Epithelial cell of esophagus (primary cell): ENCODE results near the gene TOX3.

ENCODE experiments used
- DNase-seq: peaks from one replicate; pipeline ENCODE4 v3.0.0; 2010; ENCODE audit warnings: low read depth
- H3K4me3 ChIP-seq: 2 replicates; pipeline ENCODE4 v1.5.1; 2011; ENCODE audit warnings: mild to moderate bottlenecking, low read length, control low read depth
- TF ChIP-seq, protein P1 (sequence below): IDR thresholded peaks from 2 replicates; pipeline ENCODE4 v1.5.1; 2011; ENCODE audit warnings: low read depth, mild to moderate bottlenecking, low read length, control low read depth, inconsistent platforms; ENCODE audit not compliant: insufficient read depth; ENCODE audit errors: missing control alignments

The TOX3 gene

DNA sequence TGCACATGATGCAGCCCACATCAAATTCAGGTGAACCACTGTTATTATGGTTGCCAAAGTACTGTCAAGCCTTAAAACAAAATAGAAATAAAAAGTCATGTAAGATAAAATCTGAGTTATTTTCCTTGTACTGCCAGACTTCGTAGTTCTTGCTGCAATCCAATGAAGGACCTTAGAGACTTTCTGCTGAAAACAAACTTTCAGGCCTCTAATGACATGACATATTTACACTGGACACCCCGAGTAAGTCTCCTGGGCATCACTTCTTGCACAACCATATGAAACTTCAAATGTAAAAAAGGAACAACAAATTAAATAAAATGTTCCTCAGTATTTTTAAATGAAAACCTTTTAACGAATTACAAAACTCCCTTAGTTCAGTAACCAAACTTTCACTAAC, 66.7 kb downstream of the TOX3 start:
- DNase-seq: no peak
- H3K4me3 ChIP-seq: no peak overlapping the region
- TF ChIP-seq, protein P1, sequence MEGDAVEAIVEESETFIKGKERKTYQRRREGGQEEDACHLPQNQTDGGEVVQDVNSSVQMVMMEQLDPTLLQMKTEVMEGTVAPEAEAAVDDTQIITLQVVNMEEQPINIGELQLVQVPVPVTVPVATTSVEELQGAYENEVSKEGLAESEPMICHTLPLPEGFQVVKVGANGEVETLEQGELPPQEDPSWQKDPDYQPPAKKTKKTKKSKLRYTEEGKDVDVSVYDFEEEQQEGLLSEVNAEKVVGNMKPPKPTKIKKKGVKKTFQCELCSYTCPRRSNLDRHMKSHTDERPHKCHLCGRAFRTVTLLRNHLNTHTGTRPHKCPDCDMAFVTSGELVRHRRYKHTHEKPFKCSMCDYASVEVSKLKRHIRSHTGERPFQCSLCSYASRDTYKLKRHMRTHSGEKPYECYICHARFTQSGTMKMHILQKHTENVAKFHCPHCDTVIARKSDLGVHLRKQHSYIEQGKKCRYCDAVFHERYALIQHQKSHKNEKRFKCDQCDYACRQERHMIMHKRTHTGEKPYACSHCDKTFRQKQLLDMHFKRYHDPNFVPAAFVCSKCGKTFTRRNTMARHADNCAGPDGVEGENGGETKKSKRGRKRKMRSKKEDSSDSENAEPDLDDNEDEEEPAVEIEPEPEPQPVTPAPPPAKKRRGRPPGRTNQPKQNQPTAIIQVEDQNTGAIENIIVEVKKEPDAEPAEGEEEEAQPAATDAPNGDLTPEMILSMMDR: no peak

- DNase-seq: no peak
- TF ChIP-seq, protein P1: no peak
- no peak overlapping the region for H3K4me3 ChIP-seq
Measured at GRCh38 chr16:52476111-52476510, 70.8 kb downstream of the TOX3 start.

DNA sequence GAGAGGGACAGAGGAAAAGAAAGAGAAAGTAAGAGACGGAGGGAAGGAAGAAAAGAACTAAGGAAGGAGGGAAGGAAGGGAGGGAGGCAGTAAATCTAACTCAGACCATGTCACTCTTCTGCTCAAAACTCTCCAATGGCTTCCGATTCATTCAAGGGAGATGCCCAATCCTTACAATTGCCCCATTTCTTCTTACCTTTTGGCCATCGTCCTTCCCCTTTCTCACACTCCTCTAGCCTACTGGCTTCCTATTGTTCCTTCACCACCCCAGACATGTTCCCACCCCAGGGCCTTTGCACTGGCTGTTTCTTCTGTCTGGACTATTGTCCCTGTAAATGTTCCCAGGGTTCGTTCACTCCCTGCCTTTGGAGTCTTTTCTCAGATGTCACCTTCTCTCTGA, 72.3 kb downstream of the TOX3 start:
- TF ChIP-seq, protein P1: no peak
- no peak for DNase-seq
- no peak overlapping the region for H3K4me3 ChIP-seq

- DNase-seq: no peak
- no peak overlapping the region for H3K4me3 ChIP-seq
- TF ChIP-seq, protein P1: no peak
Measured at GRCh38 chr16:52473096-52473495, 73.8 kb downstream of the TOX3 start.

- no peak for DNase-seq
- TF ChIP-seq, protein P1: no peak
- no peak overlapping the region for H3K4me3 ChIP-seq
Measured at GRCh38 chr16:52471650-52472370, 75.1 kb downstream of the TOX3 start.

DNA sequence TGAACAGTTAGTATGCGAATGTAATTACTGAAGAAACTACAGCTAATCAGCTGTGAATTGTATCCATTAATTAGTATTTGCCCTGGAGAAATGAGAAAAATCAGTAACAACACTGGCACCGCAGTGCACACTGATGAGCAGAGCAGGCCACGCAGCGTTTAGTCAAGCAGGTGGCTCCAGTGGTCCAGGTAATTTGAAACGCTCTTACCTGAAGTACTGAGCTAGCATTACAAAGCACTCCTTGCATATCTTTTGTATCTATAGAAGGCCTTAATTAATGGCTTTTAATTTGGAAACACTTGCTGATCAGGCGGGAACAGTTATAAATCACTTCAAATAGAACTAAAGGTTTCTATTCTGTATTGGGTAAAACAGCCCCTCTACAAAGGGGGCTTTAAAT, 76.4 kb downstream of the TOX3 start:
- TF ChIP-seq, protein P1: no peak
- H3K4me3 ChIP-seq: no peak overlapping the region
- no peak for DNase-seq

DNA sequence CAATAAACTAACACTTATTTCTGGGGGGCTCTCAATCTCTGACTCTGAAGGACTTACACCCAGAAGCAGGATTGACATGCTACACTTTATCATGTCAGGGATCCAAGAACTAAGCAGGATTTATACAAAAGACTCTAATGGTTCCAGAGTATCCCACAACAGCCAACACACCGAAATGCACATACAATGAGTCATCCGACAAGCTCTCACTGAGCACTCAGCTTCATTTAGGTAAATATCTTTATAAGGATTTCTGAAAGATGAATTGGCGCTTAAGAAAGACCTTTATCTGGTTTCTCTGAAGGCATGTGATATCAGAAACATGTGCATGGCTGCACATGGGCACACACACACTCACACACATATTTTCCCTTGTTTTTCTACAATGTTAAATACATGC, 77.2 kb downstream of the TOX3 start:
- TF ChIP-seq, protein P1: no peak
- no peak overlapping the region for H3K4me3 ChIP-seq
- DNase-seq: peak; percentile 37
